ENCODE measurements around the gene COL23A1.

DNA sequence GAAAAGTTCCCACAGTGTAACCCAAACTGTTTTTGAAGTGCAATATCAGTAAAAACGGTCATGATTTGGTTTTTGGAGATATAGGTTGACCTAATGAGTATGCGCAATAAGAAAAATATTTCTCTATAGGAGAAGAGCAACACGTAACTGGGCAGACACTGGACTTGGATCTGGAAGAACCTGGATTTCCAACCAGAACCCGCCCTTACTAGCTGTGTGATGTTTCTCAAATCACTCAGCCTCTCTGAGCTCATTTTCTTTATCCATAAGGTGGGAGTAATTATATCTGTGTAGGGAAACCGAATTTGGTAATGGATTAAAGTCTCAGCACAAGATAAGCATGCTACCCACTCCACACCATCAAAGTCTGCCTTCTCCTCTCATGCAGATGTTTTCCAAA, 169.1 kb downstream of the COL23A1 start:
- no peak for TF ChIP-seq EZH2phosphoT487 (IDR thresholded peaks at IDR 0.05; ENCODE audit: low read depth)
- TF ChIP-seq CTCF (IDR thresholded peaks at IDR 0.05; ENCODE audit: low read depth, low read length): no peak

Measured in OCI-LY3 (cell line).